Lung (tissue), 12 donors: Measurements from ENCODE around the gene PRRT2. TPM values are rescaled to one million over a fixed set of nuclear protein-coding genes. Genes with fewer than 3 reads are reported as not detected.
A peak's percentile ranks its signal among the peaks of the same experiment; 100 is the strongest.

ENCODE experiments used
- ATAC-seq: fragments of 200-7000 bp; cut with Tn5 transposase; one replicate; pipeline ENCODE4 v1.9.1; 2020; ENCODE audit warnings: moderate number of reproducible peaks; ENCODE audit not compliant: insufficient read depth, low FRiP score
- DNase-seq, 3 donors: peaks; one replicate each; pipeline ENCODE4 v3.0.0-alpha.2; 2013 to 2017
- H3K27ac ChIP-seq, 2 donors: one replicate each; pipeline ENCODE4 v1.5.1; 2013; ENCODE audit warnings: mild to moderate bottlenecking in 2 of 2, moderate library complexity in 2 of 2, control low read depth in 1 of 2, inconsistent platforms in 1 of 2, low read depth in 1 of 2, low read length in 1 of 2
- H3K27me3 ChIP-seq, 3 donors: one replicate each; pipeline ENCODE4 v1.5.1; 2013; ENCODE audit warnings: low read length in 2 of 3; ENCODE audit not compliant: control insufficient read depth in 3 of 3, insufficient read depth in 3 of 3
- H3K36me3 ChIP-seq, 4 donors: one replicate each; pipeline ENCODE4 v1.5.1; 2013; ENCODE audit warnings: low read length in 4 of 4, mild to moderate bottlenecking in 1 of 4, moderate library complexity in 1 of 4; ENCODE audit not compliant: control insufficient read depth in 4 of 4, insufficient read depth in 4 of 4
- H3K4me1 ChIP-seq, 5 donors: one replicate each; pipeline ENCODE4 v1.5.1; 2013; ENCODE audit warnings: low read length in 5 of 5, mild to moderate bottlenecking in 2 of 5, moderate library complexity in 1 of 5; ENCODE audit not compliant: control insufficient read depth in 5 of 5, insufficient read depth in 5 of 5
- H3K4me3 ChIP-seq: one replicate; pipeline ENCODE4 v1.5.1; 2013; ENCODE audit warnings: mild to moderate bottlenecking, control low read depth, moderate library complexity
- H3K9ac ChIP-seq, 2 donors: one replicate each; pipeline ENCODE4 v1.5.1; 2013; ENCODE audit warnings: low read length in 2 of 2, control low read depth in 1 of 2; ENCODE audit not compliant: insufficient read depth in 1 of 2
- H3K9me3 ChIP-seq, 4 donors: one replicate each; pipeline ENCODE4 v1.5.1; 2013; ENCODE audit warnings: low read length in 3 of 4, mild to moderate bottlenecking in 1 of 4, moderate library complexity in 1 of 4; ENCODE audit not compliant: control insufficient read depth in 4 of 4, insufficient read depth in 3 of 4
- CTCF ChIP-seq: IDR thresholded peaks from 2 replicates; pipeline ENCODE4 v1.5.1; 2012; ENCODE audit warnings: mild to moderate bottlenecking; ENCODE audit errors: control extremely low read depth, extremely low read depth
- WGBS, 2 donors: extraction: QIAGEN DNeasy Blood & Tissue Kit; methylation state at CpG; one replicate each; pipeline ENCODE4 v1.1.7; 2013; 5-methylcytosine and 5-hydroxymethylcytosine counted together
- polyA plus RNA-seq, 2 donors: library from polyadenylated mRNA; stranded (reverse); fragments of 200-250 nt; gene quantifications; one replicate each; pipeline ENCODE4 v1.2.1, GENCODE V29; 2013
- total RNA-seq, 2 donors: library from RNA; depleted of rRNA in 1 of 2; stranded (reverse); fragments of >200 nt in 1 of 2; gene quantifications; one replicate each; pipeline ENCODE4 v1.2.1, GENCODE V29; 2014 to 2021
- donor health status: control.
- donor health status: control.
- donor health status: Bipolar disorder and iron deficiency.
- donor health status: healthy.
- donor health status: DM: yes; HTN: yes; CAD: no.

PRRT2 gene
- total and polyA plus RNA-seq, 4 donors: 0.49 to 6.5 (median 1.5) TPM

- ATAC-seq (no peak), DNase-seq (no peak)
- H3K4me3 ChIP-seq: no peak overlapping the region
- no peak for TF ChIP-seq CTCF
- H3K9ac ChIP-seq: peak overlapping the region in 1 of 2 donors; percentile 5
- H3K9me3 ChIP-seq: no peaks in the 10 kb centered on the region
- H3K27ac ChIP-seq: peak overlapping the region in 1 of 2 donors; percentile 20
- WGBS, 2 donors: 71 to 80% methylated on average over 15 of the region's 15 CpGs
- H3K36me3 ChIP-seq: peaks cover 0 to 16% (median 9%) of the 10 kb centered on the region in 4 donors
- H3K27me3 ChIP-seq: no peaks in the 10 kb centered on the region
- peaks cover 0 to 45% (median 20%) of the 10 kb centered on the region in 5 donors for H3K4me1 ChIP-seq
These were observed 7.5 kb downstream of the PRRT2 start for GRCh38 chr16:29819506-29819905.

GRCh38 chr16:29820271-29820701 lies 8.3 kb downstream of the PRRT2 start, which contains the start of gene MVP:
TSS of gene MVP (plus strand) at chr16:29820462. CDS start at chr16:29830550, 10,088 bp downstream.
- Histone ChIP-seq H3K27me3 (no peaks in the 10 kb centered on the region), H3K4me1 (peaks cover 5 to 42% (median 18%) of the 10 kb centered on the region in 5 donors), H3K9ac (peak within 1 kb of the TSS in 1 of 2 donors; percentile 67), H3K36me3 (peaks cover 0 to 16% (median 9%) of the 10 kb centered on the region in 4 donors), H3K27ac (peak within 1 kb of the TSS; percentile 66 to 81), H3K9me3 (no peaks in the 10 kb centered on the region), H3K4me3 (peak within 1 kb of the TSS; percentile 80)
- ATAC-seq (no peak), DNase-seq (peak in 1 of 3 donors; percentile 50)
- 0% methylated on average over 4 of the region's 4 CpGs for WGBS, 2 donors
- no peak for TF ChIP-seq CTCF

- H3K9me3 ChIP-seq: no peaks in the 10 kb centered on the region
- peak overlapping the region; percentile 80 for H3K4me3 ChIP-seq
- no peak for DNase-seq
- peak overlapping the region; percentile 66 to 81 for H3K27ac ChIP-seq
- 18 to 39% methylated on average over 11 of the region's 11 CpGs for WGBS, 2 donors
- peak overlapping the region in 1 of 2 donors; percentile 67 for H3K9ac ChIP-seq
- no peaks in the 10 kb centered on the region for H3K27me3 ChIP-seq
- TF ChIP-seq CTCF: no peak
- peaks cover 0 to 16% (median 11%) of the 10 kb centered on the region in 4 donors for H3K36me3 ChIP-seq
- peak; percentile 31 for ATAC-seq
- H3K4me1 ChIP-seq: peaks cover 5 to 40% (median 19%) of the 10 kb centered on the region in 5 donors
These were observed 9.0 kb downstream of the PRRT2 start for GRCh38 chr16:29820730-29821642.
